ENCODE measurements around the gene FGF22. TPM values are rescaled to one million over a fixed set of nuclear protein-coding genes. Genes with fewer than 3 reads are reported as not detected.

The FGF22 gene
- total RNA-seq = not detected in 2 replicates

DNA sequence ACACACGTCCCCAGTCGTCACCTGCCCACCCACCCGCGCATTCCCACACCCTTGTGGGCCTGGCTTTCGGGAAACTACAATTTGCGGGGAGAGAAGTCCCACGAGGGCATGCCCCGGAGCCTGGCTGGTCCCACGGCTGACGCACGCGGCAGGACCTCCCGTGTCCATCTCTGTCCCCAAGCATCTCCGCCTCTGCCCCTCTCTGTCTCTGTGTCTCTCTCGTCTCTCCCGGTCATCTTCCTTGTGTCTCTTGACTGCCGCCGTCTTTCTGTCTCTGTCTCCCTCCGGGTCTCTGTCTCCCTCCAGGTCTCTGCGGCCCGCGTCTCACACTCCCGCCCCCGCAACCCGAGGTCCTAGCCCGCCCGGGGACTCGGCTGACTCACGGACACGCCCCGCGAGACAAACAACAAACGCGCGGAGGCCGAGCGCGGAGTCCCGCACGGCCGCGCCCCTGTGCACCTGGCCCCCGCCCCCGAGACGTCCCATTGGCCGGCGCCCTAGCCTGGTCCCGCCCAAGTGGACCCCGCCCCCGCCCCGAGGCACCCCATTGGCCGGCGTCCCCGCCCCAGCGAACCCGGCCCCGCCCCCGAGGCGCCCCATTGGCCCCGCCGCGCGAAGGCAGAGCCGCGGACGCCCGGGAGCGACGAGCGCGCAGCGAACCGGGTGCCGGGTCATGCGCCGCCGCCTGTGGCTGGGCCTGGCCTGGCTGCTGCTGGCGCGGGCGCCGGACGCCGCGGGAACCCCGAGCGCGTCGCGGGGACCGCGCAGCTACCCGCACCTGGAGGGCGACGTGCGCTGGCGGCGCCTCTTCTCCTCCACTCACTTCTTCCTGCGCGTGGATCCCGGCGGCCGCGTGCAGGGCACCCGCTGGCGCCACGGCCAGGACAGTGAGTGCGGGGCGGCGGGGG is at the start of gene FGF22:
TSS of gene FGF22 (plus strand) at position 627 of the 908 bp plus-strand sequence. CDS start at position 674, 47 bp downstream.

DNA sequence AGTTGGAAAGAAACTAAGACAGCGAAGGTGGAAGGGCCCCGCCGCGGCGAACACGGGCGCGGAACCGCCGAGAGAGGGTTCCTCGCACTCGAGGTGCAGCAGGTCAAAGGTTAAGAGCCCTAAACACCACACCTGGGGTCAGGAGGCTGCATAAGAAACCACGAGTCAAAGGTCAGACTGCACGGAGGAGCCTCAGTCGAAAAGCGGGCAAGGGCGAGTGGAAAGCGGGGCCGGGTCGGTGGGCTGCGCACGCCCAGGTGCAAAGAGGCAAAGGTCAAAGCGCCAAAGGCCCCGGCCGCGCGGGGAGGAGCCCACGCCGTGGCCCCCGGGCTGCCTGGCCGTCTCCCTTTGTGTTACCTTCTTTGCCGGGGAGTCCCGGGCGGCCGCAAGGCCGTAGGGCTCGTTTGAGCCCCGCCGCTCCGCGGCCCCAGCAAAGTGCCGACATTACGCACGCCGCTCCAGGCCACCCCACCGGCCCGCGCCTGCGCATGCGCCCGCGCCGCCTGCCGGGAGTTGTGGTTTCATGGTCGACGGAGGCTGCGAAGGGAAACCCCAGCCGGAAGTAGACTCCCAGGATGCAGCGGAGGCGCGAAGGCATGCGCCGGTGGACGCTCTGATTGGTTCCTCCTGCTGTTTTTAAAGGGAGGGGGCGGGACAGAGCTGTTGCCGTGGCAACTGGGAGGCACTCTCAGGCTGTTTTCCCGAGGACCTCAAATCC is 6.5 kb upstream of the FGF22 start, which contains the start of gene POLRMT:
TSS of gene POLRMT (minus strand) at position 470 of the 718 bp plus-strand sequence. CDS start at position 445, 25 bp downstream.

DNA sequence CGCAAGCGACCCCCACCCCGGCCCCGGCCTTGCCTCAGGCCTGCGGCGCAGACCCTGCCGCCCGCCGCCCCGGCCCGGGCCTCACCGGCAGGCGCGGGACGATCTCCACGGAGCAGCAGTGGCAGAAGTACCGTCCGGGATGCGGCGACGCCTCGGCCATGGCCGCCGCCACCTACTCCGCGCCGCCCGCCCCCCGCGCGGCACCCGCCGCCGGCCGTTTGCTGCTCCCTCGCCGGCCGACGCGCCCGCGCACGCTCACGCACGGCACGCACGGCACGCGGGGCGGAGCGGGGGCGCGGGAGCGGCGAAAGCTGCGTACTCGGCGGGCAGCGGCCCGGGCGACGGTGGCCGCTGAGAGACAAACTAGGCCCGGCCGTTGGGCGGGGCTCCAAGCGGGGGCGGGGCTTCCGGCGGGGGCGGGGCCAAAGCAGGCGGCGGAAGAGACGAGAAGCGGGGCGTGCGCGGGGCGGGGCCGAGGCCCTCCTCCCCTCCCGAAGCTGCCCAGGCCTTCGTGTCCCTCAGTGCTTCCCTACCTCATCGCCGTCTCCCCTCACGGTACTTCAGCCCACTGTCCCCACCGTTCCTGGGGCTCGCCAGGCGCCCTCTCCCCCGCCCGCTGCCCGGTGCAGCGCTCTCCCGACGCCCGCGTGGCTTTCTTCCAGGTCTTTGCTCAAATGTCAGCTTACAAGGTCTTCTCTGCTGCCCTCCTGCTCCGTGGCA is 23.4 kb downstream of the FGF22 start, which contains the start of gene RNF126:
TSS of gene RNF126 (minus strand) at position 253 of the 720 bp plus-strand sequence. CDS start at position 160, 93 bp downstream.

DNA sequence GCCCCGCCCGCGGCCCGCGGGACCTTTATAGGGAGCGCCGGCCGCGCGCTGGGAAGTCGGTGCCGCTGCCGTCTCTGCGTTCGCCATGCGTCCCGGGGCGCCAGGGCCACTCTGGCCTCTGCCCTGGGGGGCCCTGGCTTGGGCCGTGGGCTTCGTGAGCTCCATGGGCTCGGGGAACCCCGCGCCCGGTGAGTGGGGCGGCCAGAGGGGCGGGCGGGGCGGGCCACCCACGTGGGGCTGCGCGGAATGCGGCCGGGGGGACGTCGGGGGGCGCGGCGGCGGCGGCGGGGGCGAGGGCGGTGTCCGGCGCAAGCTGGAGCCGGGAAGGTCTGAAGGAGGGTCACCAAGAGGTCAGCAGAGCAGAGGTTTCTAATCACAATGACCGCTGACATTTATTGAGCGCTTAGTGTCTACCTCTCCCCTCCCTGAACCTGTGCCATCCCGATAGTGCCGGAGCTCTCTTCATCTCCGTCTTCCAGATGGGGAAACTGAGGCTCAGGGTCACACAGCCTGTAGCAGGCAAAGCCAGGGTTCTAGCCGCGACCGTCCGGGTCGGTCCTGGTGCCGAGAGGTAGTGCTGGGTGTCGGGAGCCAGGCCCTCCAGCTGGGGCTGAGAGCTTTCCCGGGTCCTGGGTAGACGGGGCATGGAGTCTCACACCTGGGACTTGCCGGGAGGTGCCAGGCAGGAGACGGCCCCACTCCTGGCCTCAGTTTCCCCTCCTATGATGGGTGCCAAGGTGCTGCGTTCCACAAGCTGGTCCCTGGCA is 36.8 kb downstream of the FGF22 start, which contains the start of gene FSTL3:
TSS of gene FSTL3 (plus strand) at position 54 of the 767 bp plus-strand sequence. CDS start at position 86, 32 bp downstream.

Other genes starting within 250 kb of the FGF22 start
- not detected in 2 replicates for gene C2CD4C, start 230.7 kb upstream of the FGF22 start, total RNA-seq
- gene SHC2, start 178.8 kb upstream of the FGF22 start, total RNA-seq = under 0.01 TPM in 1 of 2 replicates, not detected in the other
- 0.18 TPM in 1 of 2 replicates, not detected in the other for gene MADCAM1, start 143.4 kb upstream of the FGF22 start, total RNA-seq
- gene TPGS1, start 132.4 kb upstream of the FGF22 start, total RNA-seq = 36.0 and 58.5 TPM in 2 replicates
- gene CDC34, start 108.1 kb upstream of the FGF22 start, total RNA-seq = 49.8 and 59.4 TPM in 2 replicates
- gene GZMM, start 95.8 kb upstream of the FGF22 start, total RNA-seq = not detected in 2 replicates
- gene BSG, start 67.3 kb upstream of the FGF22 start, total RNA-seq = 709 and 859 TPM in 2 replicates
- gene HCN2, start 50.0 kb upstream of the FGF22 start, total RNA-seq = 1.2 TPM in 2 replicates
- 33.4 and 34.7 TPM in 2 replicates for gene POLRMT, start 6.3 kb upstream of the FGF22 start, total RNA-seq
- gene RNF126, start 23.3 kb downstream of the FGF22 start, total RNA-seq = 65.7 and 83.5 TPM in 2 replicates
- 68.0 and 111 TPM in 2 replicates for gene FSTL3, start 36.5 kb downstream of the FGF22 start, total RNA-seq
- gene PRSS57, start 55.6 kb downstream of the FGF22 start, total RNA-seq = not detected in 2 replicates
- gene PALM, start 69.1 kb downstream of the FGF22 start, total RNA-seq = 0.35 and 6.3 TPM in 2 replicates
- 0.86 TPM in 1 of 2 replicates, not detected in the other for gene MISP, start 111.2 kb downstream of the FGF22 start, total RNA-seq
- gene PTBP1, start 157.6 kb downstream of the FGF22 start, total RNA-seq = 250 and 351 TPM in 2 replicates
- 0.35 and 0.58 TPM in 2 replicates for gene PLPPR3, start 182.1 kb downstream of the FGF22 start, total RNA-seq
- not detected in 2 replicates for gene AZU1, start 188.0 kb downstream of the FGF22 start, total RNA-seq
- gene PRTN3, start 201.1 kb downstream of the FGF22 start, total RNA-seq = not detected in 2 replicates
- not detected in 2 replicates for gene ELANE, start 212.4 kb downstream of the FGF22 start, total RNA-seq
- 2.0 and 5.7 TPM in 2 replicates for gene CFD, start 219.8 kb downstream of the FGF22 start, total RNA-seq